K562 (cell line): Measurements from ENCODE around the gene PLEKHH3. TPM values are rescaled to one million over a fixed set of nuclear protein-coding genes. Genes with fewer than 3 reads are reported as not detected.

Source experiments
- ASH1L ChIP-seq: fragments of 450-650 bp; IDR thresholded peaks from 2 replicates; pipeline ENCODE4 v1.6.1; 2018; ENCODE audit warnings: borderline replicate concordance, mild to moderate bottlenecking, low read depth; ENCODE audit not compliant: partially characterized antibody
- CBFA2T2 ChIP-seq: fragments of 450-650 bp; conservative IDR thresholded peaks from 2 replicates; pipeline ENCODE4 v1.6.1; 2017; ENCODE audit warnings: mild to moderate bottlenecking
- CBFA2T3 ChIP-seq: fragments of 450-650 bp; IDR thresholded peaks from 2 replicates; pipeline ENCODE4 v1.6.1; 2017
- CHD2 ChIP-seq: IDR thresholded peaks from 2 replicates; pipeline ENCODE4 v1.6.1; 2011; ENCODE audit warnings: low read depth, low read length
- ELF4 ChIP-seq: fragments of 450-650 bp; formaldehyde crosslinking; IDR thresholded peaks from 2 replicates; pipeline ENCODE4 v1.4.0; 2022; ENCODE audit warnings: missing genetic modification characterization
- FOXK2 ChIP-seq, 2 experiments: fragments of 450-650 bp; IDR thresholded peaks in 1 of 2; conservative IDR thresholded peaks in 1 of 2; 2 replicates each; pipeline ENCODE4 v1.6.1; 2016; ENCODE audit warnings: low read depth in 2 of 2, mild to moderate bottlenecking in 1 of 2
- GABPA ChIP-seq: fragments of 200-800 bp; sonication (Bioruptor generic); conservative IDR thresholded peaks from 2 replicates; pipeline ENCODE4 v1.6.1; 2016; ENCODE audit warnings: low read depth, missing genetic modification characterization, missing compliant biosample characterization
- GATAD2B ChIP-seq: fragments of 450-650 bp; IDR thresholded peaks from 2 replicates; pipeline ENCODE4 v1.6.1; 2017; ENCODE audit warnings: mild to moderate bottlenecking, borderline replicate concordance
- HDAC3 ChIP-seq: fragments of 450-650 bp; IDR thresholded peaks from 2 replicates; pipeline ENCODE4 v1.6.1; 2018; ENCODE audit warnings: borderline replicate concordance, mild to moderate bottlenecking, moderate library complexity; ENCODE audit not compliant: partially characterized antibody
- KAT7 ChIP-seq: sonication (generic); formaldehyde crosslinking; IDR thresholded peaks from 2 replicates; pipeline ENCODE4 v1.8.0; 2022; ENCODE audit warnings: missing genetic modification reagents, mild to moderate bottlenecking, borderline replicate concordance
- PCBP2 ChIP-seq: fragments of 200-400 bp; formaldehyde crosslinking; IDR thresholded peaks from 2 replicates; pipeline ENCODE4 v1.6.1; 2018; ENCODE audit warnings: low read length, low read depth, mild to moderate bottlenecking, moderate library complexity; ENCODE audit not compliant: poor library complexity, severe bottlenecking
- PHF8 ChIP-seq: fragments of 200-600 bp; sonication (generic); IDR thresholded peaks from 2 replicates; pipeline ENCODE4 v1.6.1; 2012; ENCODE audit warnings: mixed run types, mild to moderate bottlenecking, inconsistent platforms, low read length, moderate library complexity, borderline replicate concordance
- SMARCA4 ChIP-seq: fragments of 450-650 bp; IDR thresholded peaks from 2 replicates; pipeline ENCODE4 v1.6.1; 2016
- SPI1 ChIP-seq: IDR thresholded peaks from 2 replicates; pipeline ENCODE4 v1.6.1; 2011; ENCODE audit warnings: low read depth, low read length, control low read depth, borderline replicate concordance
- STAT5A ChIP-seq: IDR thresholded peaks from 2 replicates; pipeline ENCODE4 v1.6.1; 2012; ENCODE audit warnings: low read length, inconsistent platforms, borderline replicate concordance
- TCF7 ChIP-seq: sonication (generic); IDR thresholded peaks from 2 replicates; pipeline ENCODE4 v1.6.1; 2016; ENCODE audit warnings: antibody characterized with exemption, borderline replicate concordance
- ZEB2 ChIP-seq: fragments of 450-650 bp; IDR thresholded peaks from 2 replicates; pipeline ENCODE4 v1.6.1; 2016
- ZKSCAN3 ChIP-seq: fragments of 250-450 bp; sonication (Bioruptor Pico); IDR thresholded peaks from 2 replicates; pipeline ENCODE4 v1.4.0; 2020
- ZNF212 ChIP-seq: fragments of 450-650 bp; formaldehyde crosslinking; IDR thresholded peaks from 2 replicates; pipeline ENCODE4 v1.4.0; 2020; ENCODE audit warnings: mild to moderate bottlenecking
- ZNF551 ChIP-seq: fragments of 250-450 bp; sonication (Bioruptor Pico); IDR thresholded peaks from 2 replicates; pipeline ENCODE4 v1.5.0; 2021; ENCODE audit warnings: mild to moderate bottlenecking, moderate library complexity
- polyA plus RNA-seq, 8 experiments: library from polyadenylated mRNA; depleted of rRNA in 4 of 8; stranded (reverse) in 5 of 8; unstranded in 3 of 8; fragments of >200 nt; fragmentation: Nextera tagmentation in 2 of 8; fragmentation: Illumina TruSeq in 1 of 8; extraction: Ambion mirVana in 2 of 8; extraction: Trizol in 1 of 8; gene quantifications; 2 replicates each; pipeline versions ENCODE4 v1.2.1 to v1.2.3, GENCODE V29; 2011 to 2014; ENCODE audit warnings: inconsistent platforms in 1 of 8, missing spikeins in 1 of 8
- total RNA-seq, 7 experiments: library from RNA; depleted of rRNA in 6 of 7; stranded (reverse); fragments of >200 nt in 6 of 7; fragmentation: Illumina TruSeq in 2 of 7; extraction: Trizol in 2 of 7; gene quantifications; 2 replicates each; pipeline versions ENCODE4 v1.2.1 to v1.2.3, GENCODE V29; 2011 to 2021; ENCODE audit warnings: low replicate concordance in 1 of 7
- TF ChIP-seq, protein P1 (sequence below): sonication (generic); formaldehyde crosslinking; IDR thresholded peaks from 2 replicates; pipeline ENCODE4 v1.8.0; 2023; ENCODE audit warnings: mild to moderate bottlenecking, missing genetic modification reagents
- TF ChIP-seq, protein P2 (sequence below): fragments of 450-650 bp; IDR thresholded peaks from 2 replicates; pipeline ENCODE4 v1.6.1; 2014; ENCODE audit warnings: low read depth, mild to moderate bottlenecking, moderate library complexity, borderline replicate concordance
- TF ChIP-seq, protein P3 (sequence below): fragments of 450-650 bp; formaldehyde crosslinking; conservative IDR thresholded peaks from 2 replicates; pipeline ENCODE4 v1.4.0; 2022; ENCODE audit warnings: mild to moderate bottlenecking, missing genetic modification characterization

Gene PLEKHH3
- total and polyA plus RNA-seq, 9 of the 15 experiments (the other 6 are each of a cell fraction or from before 2014, with no cell fraction given): 0.58 to 34.5 (median 5.0) TPM

DNA sequence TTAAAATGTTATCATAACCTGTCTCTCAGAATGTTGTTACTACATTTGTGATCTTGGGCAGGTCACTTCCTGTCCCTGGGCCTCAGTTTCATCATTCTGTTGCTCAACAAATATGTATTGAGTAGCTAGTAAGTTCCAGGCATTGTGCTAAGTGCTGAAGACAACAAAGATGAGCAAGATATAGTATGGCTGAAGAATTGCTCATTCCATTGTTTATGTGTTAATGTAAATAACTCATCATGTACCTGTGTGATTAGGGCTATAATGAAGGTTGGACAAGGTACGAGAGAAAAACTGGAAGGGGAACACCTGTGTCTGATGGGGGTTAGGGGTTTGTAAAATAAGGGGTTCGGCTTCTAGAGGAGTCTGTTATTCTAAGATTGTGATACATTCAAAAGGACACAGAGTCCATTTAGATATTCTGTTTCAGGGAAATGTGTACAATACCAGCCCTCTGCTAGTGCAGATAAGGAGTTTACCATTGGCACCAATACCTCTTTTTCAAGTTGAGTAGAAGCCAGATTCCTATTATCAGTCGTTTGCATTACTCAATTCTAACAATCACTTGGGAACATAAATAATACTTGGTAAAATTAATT is 47.3 kb downstream of the PLEKHH3 start (continued):
- TF ChIP-seq CHD2 (no peak), HDAC3 (peak; percentile 66), SPI1 (no peak), KAT7 (CRISPR knock-in tag) (no peak), GATAD2B (peak; percentile 25; the same call in 1 of the 2 replicates), TCF7 (no peak), ELF4 (CRISPR knock-in tag) (no peak), FOXK2 (conservative IDR thresholded peaks at IDR 0.05 in 1 of 2, IDR thresholded peaks at IDR 0.05 in 1 of 2; ENCODE audit: low read depth in 2 of 2) (peak; percentile 60 to 62; a peak in 3 of 4 replicates), SMARCA4 (peak; percentile 76; the same call in 1 of the 2 replicates), ZEB2 (0 out of 2 replicates have a peak, but pooled peaks have one; percentile 25), CBFA2T3 (peak; percentile 95), ZNF551 (CRISPR knock-in tag) (no peak), PHF8 (no peak), CBFA2T2 (peak; percentile 92), PCBP2 (no peak), GABPA (tag) (peak; percentile 29; the same call in 1 of the 2 replicates), ASH1L (no peak), STAT5A (peak; percentile 95), ZKSCAN3 (CRISPR knock-in tag) (no peak), ZNF212 (no peak)
- TF ChIP-seq, protein P1, sequence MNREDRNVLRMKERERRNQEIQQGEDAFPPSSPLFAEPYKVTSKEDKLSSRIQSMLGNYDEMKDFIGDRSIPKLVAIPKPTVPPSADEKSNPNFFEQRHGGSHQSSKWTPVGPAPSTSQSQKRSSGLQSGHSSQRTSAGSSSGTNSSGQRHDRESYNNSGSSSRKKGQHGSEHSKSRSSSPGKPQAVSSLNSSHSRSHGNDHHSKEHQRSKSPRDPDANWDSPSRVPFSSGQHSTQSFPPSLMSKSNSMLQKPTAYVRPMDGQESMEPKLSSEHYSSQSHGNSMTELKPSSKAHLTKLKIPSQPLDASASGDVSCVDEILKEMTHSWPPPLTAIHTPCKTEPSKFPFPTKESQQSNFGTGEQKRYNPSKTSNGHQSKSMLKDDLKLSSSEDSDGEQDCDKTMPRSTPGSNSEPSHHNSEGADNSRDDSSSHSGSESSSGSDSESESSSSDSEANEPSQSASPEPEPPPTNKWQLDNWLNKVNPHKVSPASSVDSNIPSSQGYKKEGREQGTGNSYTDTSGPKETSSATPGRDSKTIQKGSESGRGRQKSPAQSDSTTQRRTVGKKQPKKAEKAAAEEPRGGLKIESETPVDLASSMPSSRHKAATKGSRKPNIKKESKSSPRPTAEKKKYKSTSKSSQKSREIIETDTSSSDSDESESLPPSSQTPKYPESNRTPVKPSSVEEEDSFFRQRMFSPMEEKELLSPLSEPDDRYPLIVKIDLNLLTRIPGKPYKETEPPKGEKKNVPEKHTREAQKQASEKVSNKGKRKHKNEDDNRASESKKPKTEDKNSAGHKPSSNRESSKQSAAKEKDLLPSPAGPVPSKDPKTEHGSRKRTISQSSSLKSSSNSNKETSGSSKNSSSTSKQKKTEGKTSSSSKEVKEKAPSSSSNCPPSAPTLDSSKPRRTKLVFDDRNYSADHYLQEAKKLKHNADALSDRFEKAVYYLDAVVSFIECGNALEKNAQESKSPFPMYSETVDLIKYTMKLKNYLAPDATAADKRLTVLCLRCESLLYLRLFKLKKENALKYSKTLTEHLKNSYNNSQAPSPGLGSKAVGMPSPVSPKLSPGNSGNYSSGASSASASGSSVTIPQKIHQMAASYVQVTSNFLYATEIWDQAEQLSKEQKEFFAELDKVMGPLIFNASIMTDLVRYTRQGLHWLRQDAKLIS: no peak
- TF ChIP-seq, protein P2, sequence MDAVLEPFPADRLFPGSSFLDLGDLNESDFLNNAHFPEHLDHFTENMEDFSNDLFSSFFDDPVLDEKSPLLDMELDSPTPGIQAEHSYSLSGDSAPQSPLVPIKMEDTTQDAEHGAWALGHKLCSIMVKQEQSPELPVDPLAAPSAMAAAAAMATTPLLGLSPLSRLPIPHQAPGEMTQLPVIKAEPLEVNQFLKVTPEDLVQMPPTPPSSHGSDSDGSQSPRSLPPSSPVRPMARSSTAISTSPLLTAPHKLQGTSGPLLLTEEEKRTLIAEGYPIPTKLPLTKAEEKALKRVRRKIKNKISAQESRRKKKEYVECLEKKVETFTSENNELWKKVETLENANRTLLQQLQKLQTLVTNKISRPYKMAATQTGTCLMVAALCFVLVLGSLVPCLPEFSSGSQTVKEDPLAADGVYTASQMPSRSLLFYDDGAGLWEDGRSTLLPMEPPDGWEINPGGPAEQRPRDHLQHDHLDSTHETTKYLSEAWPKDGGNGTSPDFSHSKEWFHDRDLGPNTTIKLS: no peak
- TF ChIP-seq, protein P3, sequence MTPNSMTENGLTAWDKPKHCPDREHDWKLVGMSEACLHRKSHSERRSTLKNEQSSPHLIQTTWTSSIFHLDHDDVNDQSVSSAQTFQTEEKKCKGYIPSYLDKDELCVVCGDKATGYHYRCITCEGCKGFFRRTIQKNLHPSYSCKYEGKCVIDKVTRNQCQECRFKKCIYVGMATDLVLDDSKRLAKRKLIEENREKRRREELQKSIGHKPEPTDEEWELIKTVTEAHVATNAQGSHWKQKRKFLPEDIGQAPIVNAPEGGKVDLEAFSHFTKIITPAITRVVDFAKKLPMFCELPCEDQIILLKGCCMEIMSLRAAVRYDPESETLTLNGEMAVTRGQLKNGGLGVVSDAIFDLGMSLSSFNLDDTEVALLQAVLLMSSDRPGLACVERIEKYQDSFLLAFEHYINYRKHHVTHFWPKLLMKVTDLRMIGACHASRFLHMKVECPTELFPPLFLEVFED (CRISPR knock-in tag): no peak
